ENCODE results near the gene HSF2. TPM values are rescaled to one million over a fixed set of nuclear protein-coding genes. Genes with fewer than 3 reads are reported as not detected.

The HSF2 gene
- 25.9 and 27.9 TPM in 2 replicates for polyA plus RNA-seq (2011; rRNA removed)
- 8.4 and 9.0 TPM in 2 replicates for polyA plus RNA-seq (2012; cell fraction: cytosol; rRNA removed)
- polyA plus RNA-seq (2012; cell fraction: nucleus; rRNA removed) = 7.9 and 8.2 TPM in 2 replicates
- polyA plus RNA-seq (2017; fragmentation: RNase III; extraction: RNeasy Plus Mini Kit Qiagen cat#74134 plus additional on column Dnase treatment) = 8.3 to 9.2 TPM (median 8.4 TPM) in 3 replicates
- 11.0 and 14.4 TPM in 2 replicates for polyA minus RNA-seq (2011; rRNA and poly(A)+ RNA removed)

DNA sequence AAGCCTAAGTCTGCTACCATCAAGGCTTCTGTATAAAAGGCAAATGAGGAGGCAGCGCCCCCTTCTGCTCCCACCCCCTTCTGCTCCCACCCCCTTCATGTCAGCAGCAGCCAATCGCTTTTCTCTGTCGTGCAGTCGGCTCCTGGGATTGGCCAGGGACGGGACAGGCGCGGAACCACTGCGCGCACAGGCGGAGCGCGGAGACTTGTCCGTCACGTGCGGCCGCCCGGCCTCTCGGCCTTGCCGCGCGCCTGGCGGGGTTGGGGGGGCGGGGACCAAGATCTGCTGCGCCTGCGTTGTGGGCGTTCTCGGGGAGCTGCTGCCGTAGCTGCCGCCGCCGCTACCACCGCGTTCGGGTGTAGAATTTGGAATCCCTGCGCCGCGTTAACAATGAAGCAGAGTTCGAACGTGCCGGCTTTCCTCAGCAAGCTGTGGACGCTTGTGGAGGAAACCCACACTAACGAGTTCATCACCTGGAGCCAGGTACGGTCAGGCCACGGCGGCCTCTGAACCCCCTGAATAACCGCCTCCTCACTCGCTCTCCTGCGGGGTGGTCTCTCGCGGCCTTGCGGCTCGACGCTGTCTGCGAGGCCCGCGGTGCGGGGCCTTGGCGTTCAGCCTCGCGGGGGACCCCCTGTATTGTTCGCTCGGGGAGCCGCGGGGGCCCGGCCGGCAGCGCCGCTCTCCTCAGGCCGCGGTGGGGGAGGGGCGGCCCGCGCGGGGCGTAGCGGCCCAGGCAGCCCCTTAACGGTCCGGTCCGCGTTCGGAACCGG, at the start of gene HSF2:
Gene HSF2 (plus strand): TSS at position 305 of the 773 bp plus-strand sequence. CDS start 86 bp downstream, at position 391.
- TF ChIP-seq MAX (IDR thresholded peaks at IDR 0.05) = peak; percentile 31; the same call in 1 of the 2 replicates
- no peak for TF ChIP-seq RARB (CRISPR knock-in tag; IDR thresholded peaks at IDR 0.05)
- TF ChIP-seq CBX8 (IDR thresholded peaks at IDR 0.05) = no peak
- peak; percentile 88 for TF ChIP-seq BHLHE40 (IDR thresholded peaks at IDR 0.05; ENCODE audit: low read depth, low read length)
- TF ChIP-seq E2F6 (IDR thresholded peaks at IDR 0.05; ENCODE audit: borderline replicate concordance, low read depth) = no peak
- TF ChIP-seq PHF8 (IDR thresholded peaks at IDR 0.05; ENCODE audit: borderline replicate concordance, low read depth) = peak; percentile 79
- TF ChIP-seq, protein P1, sequence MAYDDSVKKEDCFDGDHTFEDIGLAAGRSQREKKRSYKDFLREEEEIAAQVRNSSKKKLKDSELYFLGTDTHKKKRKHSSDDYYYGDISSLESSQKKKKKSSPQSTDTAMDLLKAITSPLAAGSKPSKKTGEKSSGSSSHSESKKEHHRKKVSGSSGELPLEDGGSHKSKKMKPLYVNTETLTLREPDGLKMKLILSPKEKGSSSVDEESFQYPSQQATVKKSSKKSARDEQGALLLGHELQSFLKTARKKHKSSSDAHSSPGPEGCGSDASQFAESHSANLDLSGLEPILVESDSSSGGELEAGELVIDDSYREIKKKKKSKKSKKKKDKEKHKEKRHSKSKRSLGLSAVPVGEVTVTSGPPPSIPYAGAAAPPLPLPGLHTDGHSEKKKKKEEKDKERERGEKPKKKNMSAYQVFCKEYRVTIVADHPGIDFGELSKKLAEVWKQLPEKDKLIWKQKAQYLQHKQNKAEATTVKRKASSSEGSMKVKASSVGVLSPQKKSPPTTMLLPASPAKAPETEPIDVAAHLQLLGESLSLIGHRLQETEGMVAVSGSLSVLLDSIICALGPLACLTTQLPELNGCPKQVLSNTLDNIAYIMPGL (CRISPR knock-in tag; IDR thresholded peaks at IDR 0.05; ENCODE audit: borderline replicate concordance) = no peak
- no peak for TF ChIP-seq ZFP36 (IDR thresholded peaks at IDR 0.05; ENCODE audit: borderline replicate concordance, partially characterized antibody)
- TF ChIP-seq JUNB (IDR thresholded peaks at IDR 0.05) = no peak
- peak; percentile 86 for TF ChIP-seq USF2 (IDR thresholded peaks at IDR 0.05)
- no peak for TF ChIP-seq HOXB13 (CRISPR knock-in tag; IDR thresholded peaks at IDR 0.05; ENCODE audit: low read depth)
- 0 out of 2 replicates have a peak, but pooled peaks have one; percentile 34 for TF ChIP-seq POLR2A (IDR thresholded peaks at IDR 0.05; ENCODE audit: low read length)
- no peak for TF ChIP-seq EHF (CRISPR knock-in tag; IDR thresholded peaks at IDR 0.05)
- TF ChIP-seq EP300 (IDR thresholded peaks at IDR 0.05) = no peak
- POLR2A ChIA-PET = interaction anchor here (0.7 to 1.0 kb wide), 2 partner anchors 9 to 72 kb away, joined by 3 read pairs; partner anchors contain the start of gene SERINC1
- WGBS (ENCODE audit: missing lambda C conversion rate) = 0% methylated on average over 1 of the region's 82 CpGs
- CTCF ChIA-PET = interaction anchor here (0.5 to 0.8 kb wide), 2 partner anchors 8 to 18 kb away, joined by 3 to 4 read pairs; no protein-coding TSS in a partner anchor
- peak within 1 kb of the TSS; percentile 99 for H3K4me3 ChIP-seq
- no peaks in the 10 kb centered on the region for H3K9me3 ChIP-seq
- DNase-seq (ENCODE audit: low read depth in 1 of 2, low spot score in 1 of 2) = peak; percentile 79 to 96
- peak within 1 kb of the TSS; percentile 92 to 97 for H3K27ac ChIP-seq
- ATAC-seq = peak; percentile 100
- peak within 1 kb of the TSS; percentile 82 for H3K4me2 ChIP-seq
- peaks cover 11% of the 10 kb centered on the region; the same call in 2 of the 3 replicates for H3K4me1 ChIP-seq
- FAIRE-seq = no peak

GRCh38 chr6:122352981-122353664, 46.3 kb upstream of the HSF2 start:
- H3K4me1 ChIP-seq = no peaks in the 10 kb centered on the region
- CTCF ChIA-PET = no interaction called here
- FAIRE-seq (no peak), DNase-seq (ENCODE audit: low read depth in 1 of 2, low spot score in 1 of 2) (no peak), ATAC-seq (no peak)
- no peak overlapping the region for H3K27ac ChIP-seq
- no peak overlapping the region for H3K4me2 ChIP-seq
- TF ChIP-seq CTCF (IDR thresholded peaks at IDR 0.05) = no peak
- no peak for TF ChIP-seq POLR2A (IDR thresholded peaks at IDR 0.05; ENCODE audit: low read length)
- no peak for TF ChIP-seq NPAS2 (CRISPR knock-in tag; IDR thresholded peaks at IDR 0.05; ENCODE audit: borderline replicate concordance)
- TF ChIP-seq CHD4 (IDR thresholded peaks at IDR 0.05; ENCODE audit: borderline replicate concordance) = no peak
- no peak for TF ChIP-seq CHD2 (IDR thresholded peaks at IDR 0.05; ENCODE audit: low read length, partially characterized antibody)
- no peak for TF ChIP-seq POLR2AphosphoS2 (conservative IDR thresholded peaks at IDR 0.05; ENCODE audit: low read length)
- no peak for TF ChIP-seq TP53 (CRISPR knock-in tag; IDR thresholded peaks at IDR 0.05)
- no peaks in the 10 kb centered on the region for H3K9me3 ChIP-seq
- POLR2A ChIA-PET = no interaction called here
- no peak overlapping the region for H3K4me3 ChIP-seq
